NCI-H510A treated with DMSO at 0.1 percent for 48 hours (cell line): ENCODE data around the gene TMCC3.
"Not testable (repeated sequence)": the region's sequence is repeated elsewhere in the genome, so short reads cannot be mapped to it uniquely, and the experiment has no call there.

Source experiments
- DNase-seq: peaks from one replicate; lab custom pipeline; 2025; lab: John Stamatoyannopoulos, UW

TMCC3 gene

DNA sequence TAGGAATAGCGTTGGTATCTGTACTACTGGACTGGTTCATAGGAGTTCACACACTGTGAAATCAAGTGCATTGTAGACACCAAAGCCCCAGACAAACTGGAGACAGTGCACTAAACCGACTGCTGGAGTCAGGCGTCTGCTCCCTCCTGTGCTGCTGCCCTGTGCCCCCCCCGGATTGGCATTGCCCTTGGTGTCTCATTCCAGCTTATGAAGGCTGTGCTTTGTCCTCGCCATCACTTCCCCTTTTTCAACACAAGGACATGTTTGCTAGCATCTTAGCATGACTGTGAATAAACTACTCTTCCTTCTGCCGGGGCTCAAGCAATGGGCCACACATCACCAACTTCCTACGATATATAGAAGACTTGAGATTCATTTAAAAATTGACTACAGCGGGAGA is 84.0 kb downstream of the TMCC3 start:
- DNase-seq: no peak

DNA sequence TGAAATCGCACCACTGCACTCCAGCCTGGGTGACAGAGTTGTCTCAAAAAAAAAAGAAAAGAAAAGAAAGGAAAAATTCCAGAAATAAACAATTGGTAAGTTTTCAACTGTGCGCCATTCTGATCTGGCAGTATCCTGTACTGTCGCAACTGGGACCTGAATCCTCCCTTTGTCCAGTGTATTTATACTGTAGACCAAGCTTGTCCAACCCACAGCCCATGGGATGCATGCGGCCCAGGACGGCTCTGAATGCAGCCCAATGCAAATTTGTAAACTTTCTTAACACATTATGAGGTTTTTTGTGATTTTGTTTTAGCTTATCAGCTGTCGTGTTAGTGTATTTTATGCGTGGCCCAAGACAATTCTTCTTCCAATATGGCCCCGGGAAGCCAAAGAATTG is 84.7 kb downstream of the TMCC3 start:
- no peak for DNase-seq

DNA sequence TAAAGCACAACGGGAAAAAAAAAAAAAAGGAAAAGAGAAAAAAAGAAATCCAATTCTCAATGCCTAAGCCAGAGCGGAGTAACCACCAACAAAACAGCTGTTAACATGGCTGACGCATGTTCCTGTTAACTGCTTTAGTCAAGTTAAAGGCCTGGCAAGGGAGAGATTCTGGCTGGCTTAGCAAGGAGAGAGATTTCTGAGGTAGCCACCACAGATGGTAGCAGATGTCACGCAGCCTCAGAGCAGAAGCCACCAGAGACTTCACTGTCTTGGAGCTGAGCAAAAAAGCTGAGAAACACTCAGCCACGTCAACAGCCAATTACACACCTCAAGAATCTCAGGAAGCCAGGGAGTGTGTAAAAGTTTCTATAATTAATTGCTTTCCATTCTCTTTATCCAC is 87.1 kb downstream of the TMCC3 start:
- no peak for DNase-seq

DNA sequence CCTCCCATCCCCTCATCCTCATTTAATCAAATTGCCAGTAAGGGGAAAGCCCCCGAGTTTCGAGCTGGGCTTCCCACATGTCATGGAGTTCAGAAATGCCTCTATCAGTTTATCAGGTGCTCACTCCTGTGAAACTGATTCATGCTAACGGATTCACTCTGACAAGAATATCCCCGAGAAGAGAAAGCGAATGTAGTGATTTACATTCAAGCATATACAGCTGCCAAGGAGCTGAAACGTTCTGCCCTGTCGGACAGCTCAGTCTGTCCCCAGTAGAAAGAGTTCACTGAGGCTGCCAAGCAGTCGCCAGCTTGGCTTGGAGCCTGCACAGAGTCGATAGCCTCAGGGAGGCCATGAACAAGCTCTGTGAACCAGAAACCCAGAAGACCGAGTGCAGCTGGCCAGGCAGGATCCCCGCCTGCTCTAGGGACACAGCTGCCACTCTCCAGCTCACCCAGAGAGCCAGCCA is 88.4 kb downstream of the TMCC3 start:
- DNase-seq: no peak

DNA sequence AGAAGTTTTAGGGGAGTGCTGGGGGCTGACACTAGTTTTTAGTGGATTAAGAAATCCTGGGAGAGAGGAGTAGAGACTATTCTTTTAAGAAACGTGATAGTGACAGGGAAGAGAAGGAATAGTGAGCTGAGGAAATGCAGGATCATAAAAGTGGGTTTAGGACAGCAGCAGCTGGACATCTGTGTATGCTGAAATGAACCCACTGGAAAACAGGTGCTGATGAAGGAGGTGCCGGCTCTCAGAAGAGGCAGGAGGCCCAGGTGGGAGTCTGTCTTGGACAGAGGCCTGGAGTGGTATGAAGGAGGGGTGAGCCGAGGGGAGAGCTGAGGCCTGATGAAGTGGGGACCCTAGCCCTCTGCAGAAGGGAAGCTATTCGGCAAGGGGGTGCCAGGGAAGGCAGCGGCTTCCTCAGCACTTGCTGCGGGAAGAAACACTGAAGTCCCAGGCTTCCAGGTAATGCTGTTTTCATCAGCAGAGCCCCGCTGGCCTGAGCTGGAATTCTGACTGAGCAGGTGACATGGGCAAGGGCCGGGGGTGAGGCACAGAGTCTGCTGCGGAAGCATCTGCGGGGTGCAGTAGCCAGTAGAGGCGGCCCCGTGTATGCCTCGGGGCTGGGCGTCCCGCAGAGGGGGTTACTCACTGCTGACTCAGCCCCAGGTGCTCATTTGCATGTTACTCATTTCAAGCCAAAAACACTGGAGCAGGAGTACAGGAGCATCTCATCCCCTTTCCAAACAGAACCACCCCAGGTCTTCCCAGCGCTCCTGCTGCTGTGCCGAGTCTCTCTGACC is 89.7 kb downstream of the TMCC3 start:
- no peak for DNase-seq

DNA sequence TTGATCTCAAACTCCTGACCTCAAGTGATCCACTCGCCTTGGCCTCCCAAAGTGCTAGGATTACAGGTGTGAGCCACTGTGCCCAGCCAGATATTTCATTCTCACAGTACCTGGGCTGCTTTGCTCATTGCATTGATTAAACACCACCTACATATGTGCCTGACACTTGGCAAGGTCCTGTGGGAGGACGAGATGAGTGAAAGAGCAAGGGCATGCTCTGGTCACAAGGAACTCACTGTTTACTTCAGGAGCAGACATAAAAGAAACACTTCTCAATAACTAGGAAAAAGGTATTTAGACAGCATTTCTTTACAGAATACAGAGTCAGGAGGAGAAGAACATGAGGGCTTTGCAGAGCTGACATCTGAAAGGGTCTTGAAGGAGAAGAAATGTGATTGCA is 91.7 kb downstream of the TMCC3 start:
- DNase-seq: no peak

DNA sequence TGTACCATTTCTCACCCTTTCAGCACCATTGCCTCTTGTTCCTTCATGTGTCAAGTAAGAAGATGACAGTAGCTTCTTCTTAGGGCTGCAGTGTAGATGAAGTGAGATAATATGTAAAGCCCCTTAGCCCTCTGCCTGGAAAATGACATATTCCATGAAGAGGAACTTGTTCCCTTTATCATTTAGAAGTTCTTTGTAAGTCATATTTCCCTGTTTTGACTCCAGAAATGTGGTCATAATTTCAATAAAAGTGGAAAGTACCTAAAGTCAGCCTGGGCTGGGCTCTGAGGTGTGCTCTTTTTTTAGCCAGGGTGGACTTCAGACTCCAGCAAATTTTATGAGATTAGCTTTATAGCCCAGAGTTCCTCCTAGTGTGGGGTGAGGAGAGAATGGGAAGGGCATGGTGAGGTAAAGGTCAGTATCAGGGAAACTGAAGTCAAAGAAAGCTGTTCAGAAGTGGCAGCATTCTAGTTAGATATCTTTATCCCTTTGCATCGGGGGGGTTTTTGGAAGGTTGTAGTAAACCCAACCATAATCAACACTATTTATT is 92.5 kb downstream of the TMCC3 start:
- no peak for DNase-seq

DNA sequence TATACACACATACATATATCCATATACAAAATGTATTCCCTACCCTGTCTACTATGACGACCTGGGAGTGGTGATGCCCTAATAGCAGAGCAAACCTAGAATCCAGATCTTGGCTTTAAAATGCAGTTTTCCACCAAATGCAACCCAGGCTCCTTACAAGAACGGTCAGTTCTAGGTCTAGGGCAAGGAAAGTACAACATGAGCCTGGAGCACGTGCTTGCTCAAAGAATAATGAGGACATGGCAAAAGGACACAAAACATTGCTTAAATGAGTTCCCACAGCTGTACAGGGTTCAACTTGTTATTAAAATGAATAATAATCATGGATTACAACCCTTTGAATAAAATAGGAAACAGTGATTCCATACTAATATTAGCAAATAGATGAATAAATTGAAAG is 94.7 kb downstream of the TMCC3 start:
- DNase-seq: no peak

DNA sequence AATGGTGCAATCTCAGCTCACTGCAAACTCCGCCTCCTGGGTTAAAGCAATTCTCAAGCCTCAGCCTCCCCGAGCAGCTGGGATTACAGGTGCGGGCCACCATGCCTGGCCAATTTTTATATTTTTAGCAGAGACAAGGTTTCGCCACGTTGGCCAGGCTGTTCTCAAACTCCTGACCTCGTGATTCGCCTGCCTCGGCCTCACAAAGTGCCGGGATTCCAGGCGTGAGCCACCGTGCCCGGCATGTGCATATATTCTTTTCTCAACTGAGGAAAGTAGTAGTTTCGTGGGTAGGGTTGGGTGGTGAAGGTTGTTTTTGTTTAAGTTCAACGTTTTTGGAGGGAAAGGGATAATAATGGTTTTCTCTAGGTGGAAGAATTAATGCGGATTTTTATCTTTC is 96.5 kb downstream of the TMCC3 start:
- no peak for DNase-seq

DNA sequence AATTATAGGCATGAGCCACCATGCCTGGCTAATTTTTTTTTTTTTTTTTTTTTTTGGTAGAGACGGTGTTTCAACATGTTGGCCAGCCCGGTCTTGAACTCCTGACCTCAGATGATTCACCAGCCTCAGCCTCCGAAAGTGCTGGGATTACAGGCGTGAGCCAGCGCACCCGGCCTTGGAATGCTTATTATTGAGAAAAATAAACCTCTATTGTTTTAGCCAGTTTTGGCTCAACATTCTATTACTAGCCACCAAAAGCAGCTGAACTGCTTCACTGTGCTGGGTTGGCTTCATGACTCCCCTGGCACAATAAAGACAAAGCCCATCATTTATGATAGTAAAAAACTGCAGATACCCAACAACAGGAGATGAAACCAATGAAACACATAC is 97.2 kb downstream of the TMCC3 start:
- DNase-seq: no peak

DNA sequence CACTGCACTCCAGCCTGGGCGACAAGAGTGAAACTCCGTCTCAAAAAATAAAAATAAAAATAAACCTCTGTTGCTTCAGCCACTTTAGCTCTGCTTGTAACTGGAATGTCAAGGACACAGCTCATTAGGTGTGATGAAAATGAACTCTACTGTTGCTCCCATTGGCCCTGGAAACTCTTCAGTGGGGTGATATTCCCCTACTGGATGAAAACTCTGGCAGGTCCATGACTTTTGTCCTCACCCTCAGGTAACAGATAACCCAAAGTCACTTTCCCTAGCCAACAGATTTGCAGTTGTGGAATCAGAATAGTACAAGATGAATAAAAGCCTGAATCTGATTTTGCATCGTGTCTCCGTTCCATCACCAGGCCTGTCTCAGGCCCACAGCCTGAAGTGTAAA is 98.5 kb downstream of the TMCC3 start:
- no peak for DNase-seq

DNA sequence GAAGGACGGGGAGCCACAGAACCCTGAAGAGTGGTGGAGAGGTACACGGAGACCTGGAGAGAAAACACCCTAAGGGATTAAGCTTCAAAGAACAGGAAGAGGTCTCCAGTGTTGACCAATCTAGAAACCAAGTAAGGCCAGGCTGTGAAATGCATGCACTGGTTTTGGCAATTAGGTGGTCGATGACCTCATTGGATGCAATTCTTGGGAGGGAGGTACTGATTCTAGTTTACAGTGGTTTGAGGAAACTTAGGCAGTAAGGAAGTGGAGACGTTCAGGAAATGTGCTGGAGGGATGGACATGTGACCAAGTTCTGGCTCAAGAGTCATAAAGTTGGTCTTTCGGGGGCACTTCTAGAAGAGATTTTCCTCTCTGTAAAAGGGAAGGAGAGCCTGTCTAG is 99.4 kb downstream of the TMCC3 start:
- DNase-seq: no peak

DNA sequence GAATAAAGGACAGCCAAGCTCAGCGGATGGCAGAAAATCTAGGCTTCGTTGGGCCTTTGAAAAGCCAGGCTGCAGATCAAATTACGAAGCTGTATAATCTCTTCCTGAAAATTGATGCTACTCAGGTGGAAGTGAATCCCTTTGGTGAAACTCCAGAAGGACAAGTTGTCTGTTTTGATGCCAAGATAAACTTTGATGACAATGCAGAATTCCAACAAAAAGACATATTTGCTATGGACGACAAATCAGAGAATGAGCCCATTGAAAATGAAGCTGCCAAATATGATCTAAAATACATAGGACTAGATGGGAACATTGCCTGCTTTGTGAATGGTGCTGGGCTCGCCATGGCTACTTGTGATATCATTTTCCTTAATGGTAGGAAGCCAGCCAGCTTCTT is 101.5 kb downstream of the TMCC3 start:
- not testable (repeated sequence) for DNase-seq

DNA sequence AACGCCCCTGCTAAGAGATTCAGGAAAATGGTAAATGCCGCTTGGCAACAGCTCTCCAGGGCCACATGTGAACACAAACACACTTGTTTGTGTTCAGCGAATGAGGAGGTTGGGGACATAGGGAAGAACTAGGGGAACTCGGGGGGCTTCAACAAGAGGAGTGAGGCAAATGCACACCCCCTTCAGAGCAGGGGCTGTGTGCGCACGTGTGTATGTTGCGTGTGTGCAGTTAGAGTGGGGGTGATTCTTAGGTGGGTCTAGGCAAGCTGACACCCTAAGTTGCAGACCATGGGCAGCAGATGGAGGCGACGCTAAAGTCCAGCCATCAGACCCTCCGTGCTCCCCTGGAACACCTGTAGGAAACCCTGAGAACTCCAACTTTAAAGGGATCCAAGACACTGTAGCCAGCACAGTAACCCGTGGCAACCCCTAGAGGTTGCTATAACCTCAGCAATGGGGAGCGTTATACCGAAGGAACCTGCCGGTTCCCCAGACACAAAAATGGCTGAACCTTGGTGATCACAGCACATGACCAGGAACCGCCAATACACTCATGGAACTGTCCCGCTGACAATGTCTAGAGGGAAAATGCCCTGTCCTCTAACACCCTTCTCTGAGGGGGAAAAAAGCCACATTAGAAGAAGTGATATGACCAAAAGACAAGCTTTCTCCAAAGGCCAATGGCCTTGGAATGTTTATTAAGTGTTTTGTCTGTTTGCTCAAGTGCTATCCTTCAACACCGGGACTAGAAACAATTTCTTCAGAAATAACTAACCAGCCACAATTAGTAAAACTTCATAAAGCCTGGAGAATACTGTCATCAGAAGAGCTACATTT is 104.2 kb downstream of the TMCC3 start:
- DNase-seq: no peak

DNA sequence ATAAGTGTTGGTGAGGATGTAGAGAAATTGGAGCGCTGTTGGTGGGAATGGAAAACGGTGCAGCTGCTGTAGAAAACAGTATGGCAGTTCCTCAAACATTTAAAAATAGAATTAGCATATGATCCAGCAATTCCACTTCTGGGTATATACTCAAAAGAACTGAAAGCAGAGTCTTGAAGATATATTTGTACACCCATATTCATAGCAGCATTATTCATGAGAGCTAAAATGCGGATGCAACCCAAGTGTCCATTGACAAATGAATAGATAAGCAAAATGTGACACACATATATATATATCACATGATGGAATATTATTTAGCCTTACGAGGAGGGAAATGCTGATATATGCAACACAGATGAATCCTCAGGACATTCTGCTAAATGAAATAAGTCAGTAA is 106.0 kb downstream of the TMCC3 start:
- DNase-seq: no peak

DNA sequence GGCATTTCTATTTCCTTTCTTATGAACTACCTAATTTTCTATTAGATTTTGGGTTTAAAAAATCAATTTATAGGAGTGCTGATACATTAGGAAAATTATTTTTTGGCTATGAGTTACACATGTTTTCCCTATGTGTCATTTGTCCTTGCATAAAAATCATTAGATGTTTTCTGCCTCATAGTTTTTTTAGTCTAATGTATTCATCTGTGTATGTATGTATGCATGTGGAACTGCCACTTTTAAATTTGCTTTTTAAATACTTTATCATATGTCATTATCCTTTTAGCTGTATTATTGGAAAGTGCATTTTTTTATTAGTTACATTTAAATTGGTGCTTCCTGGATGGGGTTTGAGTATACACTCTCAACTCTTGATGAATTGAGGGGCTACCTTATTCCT is 112.0 kb downstream of the TMCC3 start:
- DNase-seq: no peak

DNA sequence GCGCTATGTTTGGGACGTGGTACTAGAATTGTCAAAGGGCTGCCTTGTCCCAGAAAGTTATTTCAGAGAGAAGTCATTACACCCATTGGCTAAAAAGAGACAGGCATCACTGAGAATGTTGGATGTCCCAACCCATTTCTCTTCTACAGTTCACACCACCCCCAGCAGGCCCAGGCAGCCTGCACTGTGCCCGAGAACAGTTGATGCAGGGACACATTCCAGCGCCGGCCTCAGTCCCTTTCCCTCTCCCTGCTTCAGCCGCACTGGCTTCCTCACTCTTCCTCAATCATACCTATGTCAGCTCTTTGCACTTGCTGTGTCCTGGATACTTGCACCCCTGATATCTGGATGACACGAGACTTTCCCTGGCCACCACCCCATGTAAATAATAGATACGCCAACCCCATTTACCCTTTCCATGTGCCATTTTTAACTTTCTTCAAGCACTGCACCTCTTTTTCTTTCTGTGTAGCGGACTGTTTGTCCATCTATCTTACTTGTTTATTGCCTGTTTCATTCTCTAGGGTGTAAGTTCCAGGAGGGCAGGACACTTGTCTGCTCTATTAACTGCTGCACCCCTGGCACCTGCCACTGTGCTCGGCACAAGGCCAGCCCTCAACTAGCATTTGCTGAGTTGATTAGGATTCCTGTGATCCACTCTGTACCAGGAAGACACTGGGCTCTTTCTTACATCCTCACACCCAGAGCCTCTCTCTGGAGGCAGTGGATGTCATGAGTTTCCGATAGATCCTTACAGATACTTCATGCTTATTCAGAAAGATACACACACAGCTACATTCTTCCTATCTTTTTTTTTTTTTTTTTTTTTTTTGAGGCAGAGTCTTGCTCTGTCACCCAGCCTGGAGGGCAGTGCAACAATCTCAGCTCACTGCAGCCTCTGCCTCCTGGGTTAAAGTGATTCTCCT is 114.1 kb downstream of the TMCC3 start:
- DNase-seq: no peak

DNA sequence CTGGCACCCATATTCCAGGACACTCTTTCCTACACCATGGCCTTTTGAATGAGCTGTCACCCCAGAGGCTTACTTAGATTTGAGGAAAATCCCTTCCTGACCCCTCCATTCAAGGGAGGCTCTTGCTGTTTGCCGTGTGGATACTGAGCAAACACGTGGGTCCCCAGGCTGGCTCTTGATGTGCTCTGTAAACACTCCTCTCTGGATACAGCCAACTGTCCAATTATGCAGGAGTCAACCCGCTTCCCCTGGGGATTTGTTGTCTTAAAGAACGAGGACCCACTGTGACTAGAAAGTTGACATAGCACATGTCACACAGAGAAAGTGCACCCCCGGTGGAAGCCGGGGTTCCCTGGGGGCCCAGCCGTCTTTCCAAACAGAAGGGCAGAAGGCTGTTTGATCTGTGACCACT is 114.8 kb downstream of the TMCC3 start:
- DNase-seq: peak; percentile 82

DNA sequence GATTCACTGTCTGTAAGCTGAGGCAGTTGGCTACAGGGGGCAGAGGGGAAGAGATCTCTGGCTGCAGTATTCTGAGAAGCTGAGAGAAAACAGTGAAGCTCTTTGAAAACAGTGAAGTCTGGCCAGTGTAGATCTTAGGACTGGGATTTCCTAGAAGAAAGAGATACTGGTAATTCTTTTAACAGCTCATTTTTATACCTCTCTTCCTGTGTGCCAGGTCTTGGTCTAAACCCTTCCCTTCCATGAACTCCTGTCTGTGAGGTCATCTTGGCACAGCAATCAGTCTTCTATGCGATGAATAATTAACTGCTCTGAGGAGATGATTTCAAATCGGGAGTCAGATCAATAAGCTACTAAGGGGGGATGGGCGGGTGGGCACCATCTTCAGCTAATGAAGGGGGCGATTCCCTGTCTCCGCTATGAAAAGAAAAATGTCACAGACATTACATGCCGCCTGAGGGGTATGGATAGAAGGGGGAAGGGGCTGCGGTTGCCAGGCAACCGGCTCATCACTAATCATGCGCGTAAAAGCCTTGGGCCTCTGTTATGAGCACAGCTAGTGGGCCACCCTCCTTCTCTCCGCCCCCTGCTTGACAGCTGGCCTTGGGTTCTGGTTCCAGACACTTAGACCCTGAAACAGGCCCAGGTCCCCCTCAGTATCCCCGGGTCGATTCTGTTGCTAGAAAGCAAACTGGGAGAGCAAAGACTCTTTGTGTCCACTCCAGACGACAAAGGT is 115.4 kb downstream of the TMCC3 start:
- no peak for DNase-seq

DNA sequence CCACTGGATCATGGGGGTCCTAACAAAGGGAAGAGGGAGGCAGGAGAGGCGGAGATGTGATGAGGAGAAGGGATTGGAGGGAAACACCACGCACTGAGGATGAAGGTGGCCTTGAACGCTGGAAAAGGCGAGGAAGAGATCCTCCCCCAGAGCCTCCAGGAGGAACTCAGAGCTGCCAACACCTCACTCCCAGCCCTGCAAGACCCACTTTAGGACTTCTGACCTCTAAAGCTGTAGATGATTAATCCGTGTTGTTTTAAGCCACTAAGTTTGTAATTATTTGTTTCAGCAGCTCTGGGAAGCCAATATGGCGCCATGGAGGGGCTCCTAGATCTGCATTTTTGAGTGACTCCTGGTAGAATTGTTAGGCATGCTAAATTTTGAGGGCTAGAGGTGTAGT is 116.1 kb downstream of the TMCC3 start:
- DNase-seq: no peak
